ENCODE measurements around the gene NPTX2. TPM values are rescaled to one million over a fixed set of nuclear protein-coding genes. Genes with fewer than 3 reads are reported as not detected.
A peak's percentile ranks its signal among the peaks of the same experiment; 100 is the strongest.

The NPTX2 gene
- total RNA-seq, 1 donor from 2014 or later = 5.6 TPM

GRCh38 chr7:98638853-98639252, 21.8 kb downstream of the NPTX2 start:
- H3K27ac ChIP-seq = no peak overlapping the region
- peaks cover 5% of the 10 kb centered on the region for H3K36me3 Mint-ChIP-seq
- peaks cover 14% of the 10 kb centered on the region for H3K4me1 Mint-ChIP-seq
- H3K27me3 ChIP-seq = no peaks in the 10 kb centered on the region
- DNase-seq (ENCODE audit: low spot score) = no peak
- H3K9me3 Mint-ChIP-seq = peaks cover 18% of the 10 kb centered on the region
- no peak overlapping the region for H3K27ac Mint-ChIP-seq
- H3K79me2 ChIP-seq (ENCODE audit: low read depth) = no peaks in the 10 kb centered on the region
- H3K4me3 ChIP-seq = no peak overlapping the region
- no peak overlapping the region for H3K9ac ChIP-seq
- H3K4me3 Mint-ChIP-seq = no peak overlapping the region
- H3K36me3 ChIP-seq = no peaks in the 10 kb centered on the region
- no peaks in the 10 kb centered on the region for H3F3A ChIP-seq (ENCODE audit: low read depth)
- TF ChIP-seq EZH2phosphoT487 (IDR thresholded peaks at IDR 0.05) (no peak), EZH2 (IDR thresholded peaks at IDR 0.05) (no peak)
- TF ChIP-seq, protein P1, sequence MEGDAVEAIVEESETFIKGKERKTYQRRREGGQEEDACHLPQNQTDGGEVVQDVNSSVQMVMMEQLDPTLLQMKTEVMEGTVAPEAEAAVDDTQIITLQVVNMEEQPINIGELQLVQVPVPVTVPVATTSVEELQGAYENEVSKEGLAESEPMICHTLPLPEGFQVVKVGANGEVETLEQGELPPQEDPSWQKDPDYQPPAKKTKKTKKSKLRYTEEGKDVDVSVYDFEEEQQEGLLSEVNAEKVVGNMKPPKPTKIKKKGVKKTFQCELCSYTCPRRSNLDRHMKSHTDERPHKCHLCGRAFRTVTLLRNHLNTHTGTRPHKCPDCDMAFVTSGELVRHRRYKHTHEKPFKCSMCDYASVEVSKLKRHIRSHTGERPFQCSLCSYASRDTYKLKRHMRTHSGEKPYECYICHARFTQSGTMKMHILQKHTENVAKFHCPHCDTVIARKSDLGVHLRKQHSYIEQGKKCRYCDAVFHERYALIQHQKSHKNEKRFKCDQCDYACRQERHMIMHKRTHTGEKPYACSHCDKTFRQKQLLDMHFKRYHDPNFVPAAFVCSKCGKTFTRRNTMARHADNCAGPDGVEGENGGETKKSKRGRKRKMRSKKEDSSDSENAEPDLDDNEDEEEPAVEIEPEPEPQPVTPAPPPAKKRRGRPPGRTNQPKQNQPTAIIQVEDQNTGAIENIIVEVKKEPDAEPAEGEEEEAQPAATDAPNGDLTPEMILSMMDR (IDR thresholded peaks at IDR 0.05) = no peak
- H3K4me1 ChIP-seq = no peaks in the 10 kb centered on the region
- peaks cover 10% of the 10 kb centered on the region for H3K27me3 Mint-ChIP-seq (ENCODE audit: insufficient read depth, low read depth)
- H4K20me1 ChIP-seq (ENCODE audit: low read depth) = no peaks in the 10 kb centered on the region
- H3K4me2 ChIP-seq = no peak overlapping the region
- H3K9me3 ChIP-seq (ENCODE audit: low read depth) = no peaks in the 10 kb centered on the region
- no peak overlapping the region for H2AFZ ChIP-seq (replicated peaks)

DNA sequence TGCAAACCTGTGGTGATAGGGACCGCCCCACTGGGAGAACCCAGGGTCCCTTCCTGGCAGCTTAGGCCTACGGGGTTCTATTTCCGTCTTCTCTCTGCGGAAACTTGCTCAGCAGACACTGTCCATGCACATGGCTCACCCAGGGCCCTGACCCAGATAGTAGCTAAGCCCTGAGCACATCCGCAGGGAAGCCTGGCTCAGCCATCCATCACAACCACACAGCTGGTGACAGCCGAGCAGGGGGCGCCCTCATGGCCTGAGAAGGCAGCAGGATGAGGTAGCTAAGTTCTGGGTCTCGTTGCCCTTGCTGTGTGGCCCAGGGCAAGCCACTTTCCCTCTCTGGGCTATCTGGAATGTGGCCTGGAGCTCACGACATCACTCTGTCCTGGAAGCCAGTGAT, 23.3 kb downstream of the NPTX2 start:
- no peak for DNase-seq (ENCODE audit: low spot score)
- no peaks in the 10 kb centered on the region for H3K4me1 ChIP-seq
- Mint-ChIP-seq H3K4me1 (peaks cover 14% of the 10 kb centered on the region), H3K36me3 (peaks cover 5% of the 10 kb centered on the region), H3K27ac (no peak overlapping the region), H3K9me3 (peaks cover 18% of the 10 kb centered on the region), H3K4me3 (no peak overlapping the region), H3K27me3 (ENCODE audit: insufficient read depth, low read depth) (peaks cover 10% of the 10 kb centered on the region)
- no peak overlapping the region for H3K27ac ChIP-seq
- no peak overlapping the region for H3K9ac ChIP-seq
- no peaks in the 10 kb centered on the region for H3K36me3 ChIP-seq
- H3K4me2 ChIP-seq = no peak overlapping the region
- H3K79me2 ChIP-seq (ENCODE audit: low read depth) = no peaks in the 10 kb centered on the region
- H3K9me3 ChIP-seq (ENCODE audit: low read depth) = no peaks in the 10 kb centered on the region
- no peaks in the 10 kb centered on the region for H3F3A ChIP-seq (ENCODE audit: low read depth)
- H3K4me3 ChIP-seq = no peak overlapping the region
- TF ChIP-seq EZH2phosphoT487 (IDR thresholded peaks at IDR 0.05) (no peak), EZH2 (IDR thresholded peaks at IDR 0.05) (no peak)
- H4K20me1 ChIP-seq (ENCODE audit: low read depth) = no peaks in the 10 kb centered on the region
- H2AFZ ChIP-seq (replicated peaks) = no peak overlapping the region
- H3K27me3 ChIP-seq = no peaks in the 10 kb centered on the region

GRCh38 chr7:98641646-98642500, 24.8 kb downstream of the NPTX2 start:
- Histone ChIP-seq H3K36me3 (no peaks in the 10 kb centered on the region), H3K9me3 (ENCODE audit: low read depth) (no peaks in the 10 kb centered on the region), H3K9ac (no peak overlapping the region), H3K4me2 (no peak overlapping the region), H3K4me3 (no peak overlapping the region), H3F3A (ENCODE audit: low read depth) (no peaks in the 10 kb centered on the region), H2AFZ (replicated peaks) (no peak overlapping the region), H3K79me2 (ENCODE audit: low read depth) (no peaks in the 10 kb centered on the region), H3K4me1 (no peaks in the 10 kb centered on the region), H3K27me3 (no peaks in the 10 kb centered on the region), H4K20me1 (ENCODE audit: low read depth) (no peaks in the 10 kb centered on the region), H3K27ac (no peak overlapping the region)
- TF ChIP-seq EZH2phosphoT487 (IDR thresholded peaks at IDR 0.05) (no peak), EZH2 (IDR thresholded peaks at IDR 0.05) (no peak)
- TF ChIP-seq, protein P1 (IDR thresholded peaks at IDR 0.05) = no peak
- Mint-ChIP-seq H3K27me3 (ENCODE audit: insufficient read depth, low read depth) (peaks cover 15% of the 10 kb centered on the region), H3K36me3 (peaks cover 5% of the 10 kb centered on the region), H3K27ac (peak overlapping the region; percentile 27), H3K4me1 (peaks cover 14% of the 10 kb centered on the region), H3K4me3 (no peak overlapping the region), H3K9me3 (peaks cover 18% of the 10 kb centered on the region)
- no peak for DNase-seq (ENCODE audit: low spot score)

Measured in neural progenitor cell (in vitro differentiated cells).